Breast epithelium (tissue), 4 donors: ENCODE data around the gene KIZ. TPM values are rescaled to one million over a fixed set of nuclear protein-coding genes. Genes with fewer than 3 reads are reported as not detected.

Experiments used
- DNase-seq, 2 donors: peaks; one replicate each; pipeline ENCODE4 v3.0.0-alpha.2; 2019; ENCODE audit warnings: low spot score in 2 of 2
- H3K27ac ChIP-seq, 2 donors: fragments of 200-600 bp; sonication (generic) in 1 of 2; one replicate each; pipeline ENCODE4 v1.5.1; 2016 to 2019; ENCODE audit warnings: mild to moderate bottlenecking in 1 of 2
- H3K27me3 ChIP-seq, 2 donors: fragments of 200-600 bp; sonication (generic) in 1 of 2; one replicate each; pipeline versions ENCODE4 v1.5.1 to v1.6.0; 2017 to 2019; ENCODE audit warnings: control low read depth in 1 of 2, mild to moderate bottlenecking in 1 of 2
- H3K36me3 ChIP-seq: fragments of 200-600 bp; one replicate; pipeline ENCODE4 v1.5.1; 2019
- H3K4me1 ChIP-seq, 2 donors: fragments of 200-600 bp; sonication (generic); one replicate each; pipeline ENCODE4 v1.5.1; 2016 to 2019; ENCODE audit warnings: control low read depth in 1 of 2
- H3K4me3 ChIP-seq, 3 donors: fragments of 200-600 bp; sonication (generic); 1 replicate in 2 of 3; 2 replicates in 1 of 3; pipeline ENCODE4 v1.5.1; 2016 to 2019; ENCODE audit warnings: mild to moderate bottlenecking in 3 of 3, moderate library complexity in 2 of 3
- H3K9me3 ChIP-seq, 2 donors: fragments of 200-600 bp; sonication (generic) in 1 of 2; one replicate each; pipeline ENCODE4 v1.5.1; 2016 to 2019; ENCODE audit warnings: control low read depth in 1 of 2
- CTCF ChIP-seq, 3 donors: fragments of 450-650 bp; IDR thresholded peaks; one replicate each; pipeline ENCODE4 v1.5.1; 2016 to 2017; ENCODE audit warnings: antibody characterized with exemption in 3 of 3, mild to moderate bottlenecking in 3 of 3, moderate library complexity in 3 of 3
- POLR2A ChIP-seq: fragments of 450-650 bp; IDR thresholded peaks from one replicate; pipeline ENCODE4 v1.6.1; 2016; ENCODE audit warnings: antibody characterized with exemption, mild to moderate bottlenecking, moderate library complexity
- POLR2AphosphoS5 ChIP-seq, 3 donors: sonication (generic); formaldehyde crosslinking; IDR thresholded peaks; one replicate each; pipeline ENCODE4 v1.6.1; 2017; ENCODE audit warnings: antibody characterized with exemption in 3 of 3
- intact Hi-C: fragments of 100-400 bp; cut with DNase I; formaldehyde crosslinking; loops from one replicate; pipeline ENCODE4 v1.15.1; 2023; ENCODE audit warnings: low total_unique reads
- total RNA-seq, 3 donors: library from RNA; depleted of rRNA; stranded (reverse); fragments of >200 nt; gene quantifications; one replicate each; pipeline ENCODE4 v1.1.0, GENCODE V29; 2016

Gene KIZ
- total RNA-seq, 3 donors from 2014 or later = 29.8 to 46.2 (median 45.9) TPM

- no peak overlapping the region for H3K27ac ChIP-seq
- no peak for DNase-seq
- intact Hi-C loops = no loop called here
- peaks cover 0 to 47% of the 10 kb centered on the region in 2 donors for H3K27me3 ChIP-seq
- no peaks in the 10 kb centered on the region for H3K36me3 ChIP-seq
- TF ChIP-seq CTCF (IDR thresholded peaks at IDR 0.05) (no peak), POLR2A (no peak), POLR2AphosphoS5 (IDR thresholded peaks at IDR 0.05) (no peak)
- no peak overlapping the region for H3K4me3 ChIP-seq
- H3K4me1 ChIP-seq = no peaks in the 10 kb centered on the region
- H3K9me3 ChIP-seq = no peaks in the 10 kb centered on the region
Measured at GRCh38 chr20:21087862-21088540, 37.9 kb upstream of the KIZ start.

GRCh38 chr20:21089391-21089790, 36.5 kb upstream of the KIZ start:
- Histone ChIP-seq H3K27ac (no peak overlapping the region), H3K9me3 (no peaks in the 10 kb centered on the region), H3K4me3 (no peak overlapping the region), H3K36me3 (no peaks in the 10 kb centered on the region), H3K4me1 (no peaks in the 10 kb centered on the region), H3K27me3 (peaks cover 0 to 45% of the 10 kb centered on the region in 2 donors)
- intact Hi-C loops = no loop called here
- DNase-seq = no peak
- TF ChIP-seq POLR2AphosphoS5 (IDR thresholded peaks at IDR 0.05) = no peak
- TF ChIP-seq POLR2A = no peak
- no peak for TF ChIP-seq CTCF (IDR thresholded peaks at IDR 0.05)

GRCh38 chr20:21090111-21090618, 35.7 kb upstream of the KIZ start:
- H3K9me3 ChIP-seq = no peaks in the 10 kb centered on the region
- H3K27me3 ChIP-seq = peaks cover 0 to 42% of the 10 kb centered on the region in 2 donors
- H3K36me3 ChIP-seq = no peaks in the 10 kb centered on the region
- TF ChIP-seq CTCF (IDR thresholded peaks at IDR 0.05) (no peak), POLR2AphosphoS5 (IDR thresholded peaks at IDR 0.05) (no peak), POLR2A (no peak)
- DNase-seq = no peak
- H3K4me1 ChIP-seq = no peaks in the 10 kb centered on the region
- no peak overlapping the region for H3K27ac ChIP-seq
- H3K4me3 ChIP-seq = no peak overlapping the region
- intact Hi-C loops = no loop called here

- Histone ChIP-seq H3K4me3 (no peak overlapping the region), H3K36me3 (no peaks in the 10 kb centered on the region), H3K4me1 (no peaks in the 10 kb centered on the region), H3K27me3 (peaks cover 0 to 42% of the 10 kb centered on the region in 2 donors), H3K9me3 (no peaks in the 10 kb centered on the region), H3K27ac (no peak overlapping the region)
- TF ChIP-seq CTCF (IDR thresholded peaks at IDR 0.05) (no peak), POLR2AphosphoS5 (IDR thresholded peaks at IDR 0.05) (no peak), POLR2A (no peak)
- intact Hi-C loops = no loop called here
- DNase-seq = no peak
Measured at GRCh38 chr20:21090721-21091120, 35.2 kb upstream of the KIZ start.

GRCh38 chr20:21092806-21093205, 33.1 kb upstream of the KIZ start:
- H3K36me3 ChIP-seq = no peaks in the 10 kb centered on the region
- no peak overlapping the region for H3K27ac ChIP-seq
- no peak for DNase-seq
- no peaks in the 10 kb centered on the region for H3K9me3 ChIP-seq
- peaks cover 0 to 54% of the 10 kb centered on the region in 2 donors for H3K27me3 ChIP-seq
- no peak for TF ChIP-seq POLR2A
- TF ChIP-seq POLR2AphosphoS5 (IDR thresholded peaks at IDR 0.05) = no peak
- no peak for TF ChIP-seq CTCF (IDR thresholded peaks at IDR 0.05)
- intact Hi-C loops = no loop called here
- H3K4me3 ChIP-seq = no peak overlapping the region
- no peaks in the 10 kb centered on the region for H3K4me1 ChIP-seq
